ENCODE measurements around the gene HIPK4.

GRCh38 chr19:40348961-40349507 is 40.9 kb downstream of the HIPK4 start:
- TF ChIP-seq CTCF (conservative IDR thresholded peaks at IDR 0.05; ENCODE audit: low read length) (no peak), EZH2phosphoT487 (IDR thresholded peaks at IDR 0.05; ENCODE audit: borderline replicate concordance, low read depth, low read length) (no peak)
